Suprapubic skin (tissue), 4 donors: ENCODE results near the gene ZNF653. TPM values are rescaled to one million over a fixed set of nuclear protein-coding genes. Genes with fewer than 3 reads are reported as not detected.
A peak's percentile ranks its signal among the peaks of the same experiment; 100 is the strongest.

Experiments used
- DNase-seq, 2 donors: peaks; one replicate each; pipeline ENCODE4 v3.0.0-alpha.2; 2019; ENCODE audit warnings: low spot score in 2 of 2
- H3K27ac ChIP-seq: fragments of 200-600 bp; sonication (generic); one replicate; pipeline ENCODE4 v1.5.1; 2019
- H3K27me3 ChIP-seq: fragments of 200-600 bp; sonication (generic); one replicate; pipeline ENCODE4 v1.5.1; 2019
- H3K36me3 ChIP-seq: fragments of 200-600 bp; sonication (generic); one replicate; pipeline ENCODE4 v1.5.1; 2019
- H3K4me1 ChIP-seq: fragments of 200-600 bp; sonication (generic); one replicate; pipeline ENCODE4 v1.5.1; 2019
- H3K4me3 ChIP-seq: fragments of 200-600 bp; sonication (generic); one replicate; pipeline ENCODE4 v1.5.1; 2019; ENCODE audit warnings: mild to moderate bottlenecking
- H3K9me3 ChIP-seq: fragments of 200-600 bp; sonication (generic); one replicate; pipeline ENCODE4 v1.5.1; 2019
- EP300 ChIP-seq: sonication (generic); formaldehyde crosslinking; IDR thresholded peaks from one replicate; pipeline ENCODE4 v1.6.1; 2017; ENCODE audit warnings: antibody characterized with exemption
- POLR2A ChIP-seq, 2 donors: fragments of 450-650 bp; IDR thresholded peaks; one replicate each; pipeline ENCODE4 v1.6.1; 2017; ENCODE audit warnings: antibody characterized with exemption in 2 of 2, mild to moderate bottlenecking in 2 of 2, moderate library complexity in 2 of 2
- POLR2AphosphoS5 ChIP-seq, 3 donors: sonication (generic); formaldehyde crosslinking; IDR thresholded peaks; one replicate each; pipeline ENCODE4 v1.6.1; 2017; ENCODE audit warnings: antibody characterized with exemption in 3 of 3
- WGBS: methylation state at CpG from one replicate; pipeline ENCODE4 v1.1.5; 2018; 5-methylcytosine and 5-hydroxymethylcytosine counted together
- total RNA-seq, 4 donors: library from RNA; depleted of rRNA; stranded (reverse); fragments of >200 nt; gene quantifications; one replicate each; pipeline ENCODE4 v1.1.0, GENCODE V29; 2016
- TF ChIP-seq, protein P1 (sequence below), 2 donors: fragments of 200-600 bp in 1 of 2; fragments of 450-650 bp in 1 of 2; sonication (generic) in 1 of 2; IDR thresholded peaks; one replicate each; pipeline ENCODE4 v1.5.1; 2016 to 2019; ENCODE audit warnings: antibody characterized with exemption in 2 of 2, mild to moderate bottlenecking in 1 of 2, moderate library complexity in 1 of 2

ZNF653 gene
- total RNA-seq, 4 donors from 2014 or later, result 10.1 to 19.1 (median 11.8) TPM

GRCh38 chr19:11540645-11541044 is 35.0 kb upstream of the ZNF653 start:
- 49% methylated on average over 4 of the region's 5 CpGs for WGBS
- peaks cover 19% of the 10 kb centered on the region for H3K27me3 ChIP-seq
- H3K36me3 ChIP-seq, result no peaks in the 10 kb centered on the region
- TF ChIP-seq, protein P1, sequence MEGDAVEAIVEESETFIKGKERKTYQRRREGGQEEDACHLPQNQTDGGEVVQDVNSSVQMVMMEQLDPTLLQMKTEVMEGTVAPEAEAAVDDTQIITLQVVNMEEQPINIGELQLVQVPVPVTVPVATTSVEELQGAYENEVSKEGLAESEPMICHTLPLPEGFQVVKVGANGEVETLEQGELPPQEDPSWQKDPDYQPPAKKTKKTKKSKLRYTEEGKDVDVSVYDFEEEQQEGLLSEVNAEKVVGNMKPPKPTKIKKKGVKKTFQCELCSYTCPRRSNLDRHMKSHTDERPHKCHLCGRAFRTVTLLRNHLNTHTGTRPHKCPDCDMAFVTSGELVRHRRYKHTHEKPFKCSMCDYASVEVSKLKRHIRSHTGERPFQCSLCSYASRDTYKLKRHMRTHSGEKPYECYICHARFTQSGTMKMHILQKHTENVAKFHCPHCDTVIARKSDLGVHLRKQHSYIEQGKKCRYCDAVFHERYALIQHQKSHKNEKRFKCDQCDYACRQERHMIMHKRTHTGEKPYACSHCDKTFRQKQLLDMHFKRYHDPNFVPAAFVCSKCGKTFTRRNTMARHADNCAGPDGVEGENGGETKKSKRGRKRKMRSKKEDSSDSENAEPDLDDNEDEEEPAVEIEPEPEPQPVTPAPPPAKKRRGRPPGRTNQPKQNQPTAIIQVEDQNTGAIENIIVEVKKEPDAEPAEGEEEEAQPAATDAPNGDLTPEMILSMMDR (IDR thresholded peaks at IDR 0.05), result no peak
- TF ChIP-seq POLR2AphosphoS5 (IDR thresholded peaks at IDR 0.05), result no peak
- TF ChIP-seq EP300, result no peak
- DNase-seq, result no peak
- no peak overlapping the region for H3K4me3 ChIP-seq
- H3K4me1 ChIP-seq, result peaks cover 12% of the 10 kb centered on the region
- no peak overlapping the region for H3K27ac ChIP-seq
- H3K9me3 ChIP-seq, result no peaks in the 10 kb centered on the region

DNA sequence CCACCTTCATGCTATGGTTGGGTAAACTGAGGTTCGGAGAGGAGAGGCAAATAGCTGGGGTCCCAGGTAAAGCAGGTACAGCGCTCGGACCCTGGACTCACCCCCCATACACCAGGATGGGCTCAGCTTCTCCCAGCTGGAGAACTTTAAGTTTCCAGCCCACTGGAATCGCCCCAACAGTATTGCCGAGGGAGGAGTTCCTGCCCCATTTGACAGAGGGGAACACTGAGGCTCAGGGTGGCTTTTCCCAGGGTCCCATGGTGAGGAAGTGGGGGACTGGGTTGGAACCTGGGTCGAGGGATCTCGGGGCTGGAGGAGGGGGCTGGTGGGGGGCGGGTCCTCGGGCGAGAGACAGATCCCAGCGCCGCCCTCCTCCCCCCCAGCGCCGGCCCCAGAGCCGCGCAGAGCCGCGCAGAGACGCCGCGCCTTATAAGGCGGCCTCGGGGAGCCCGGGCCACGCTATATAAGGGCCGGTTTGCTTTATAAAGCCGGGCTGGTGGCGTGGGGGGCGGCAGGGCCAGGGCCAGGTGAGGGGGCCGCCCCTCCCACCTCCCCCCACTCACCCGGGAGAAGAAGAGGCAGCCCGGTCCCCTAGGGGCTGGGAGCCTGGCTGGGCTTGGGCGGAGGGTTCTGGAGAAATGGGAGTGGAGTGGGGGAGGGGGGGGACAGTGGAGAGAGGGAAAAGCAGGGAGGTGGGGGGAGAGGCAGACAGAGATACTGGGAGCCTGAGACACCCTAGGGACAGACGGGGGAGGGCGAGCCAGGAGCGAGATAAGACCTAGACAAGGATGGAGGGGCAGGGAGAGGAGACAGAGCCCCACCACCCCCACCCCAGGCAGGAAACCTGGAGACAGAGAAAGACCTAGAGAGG is 34.1 kb upstream of the ZNF653 start:
- Histone ChIP-seq H3K4me3 (peak overlapping the region; percentile 17), H3K27ac (peak overlapping the region; percentile 15)
- 12% methylated on average over 33 of the region's 36 CpGs for WGBS

DNA sequence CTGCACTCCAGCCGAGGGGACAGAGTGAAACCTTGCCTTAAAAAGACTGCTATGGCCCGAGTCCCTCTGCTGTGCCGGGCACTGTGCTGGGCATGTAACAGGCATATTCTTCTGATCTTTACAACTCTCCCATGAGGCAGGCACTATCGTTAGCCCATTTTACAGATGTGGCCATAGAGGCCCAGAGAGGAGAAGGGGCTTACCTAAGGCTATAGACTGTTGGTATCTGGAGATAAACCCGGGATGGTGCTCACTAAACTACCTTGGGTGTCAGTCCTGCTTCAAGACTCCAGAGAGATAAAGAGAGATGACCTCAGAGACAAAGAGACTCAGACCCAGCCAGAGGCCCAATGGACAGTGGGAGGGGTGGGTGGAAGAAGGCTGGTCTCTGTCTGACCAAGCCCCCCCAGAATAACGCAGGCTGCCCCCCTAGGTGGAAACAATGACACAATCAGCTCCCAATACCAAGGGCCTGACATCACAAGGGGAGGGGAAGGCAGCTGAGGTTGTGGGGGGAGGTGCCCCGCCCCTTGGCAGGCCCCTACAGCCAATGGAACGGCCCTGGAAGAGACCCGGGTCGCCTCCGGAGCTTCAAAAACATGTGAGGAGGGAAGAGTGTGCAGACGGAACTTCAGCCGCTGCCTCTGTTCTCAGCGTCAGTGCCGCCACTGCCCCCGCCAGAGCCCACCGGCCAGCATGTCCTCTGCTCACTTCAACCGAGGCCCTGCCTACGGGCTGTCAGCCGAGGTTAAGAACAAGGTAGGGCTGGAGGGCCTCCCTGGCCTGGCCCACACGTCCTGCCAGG is 32.8 kb upstream of the ZNF653 start, which contains the start of gene CNN1:
Gene CNN1, plus strand, starts transcription at position 620 of the 805 bp plus-strand sequence. Its CDS starts 77 bp downstream, at position 697.
- H3K36me3 ChIP-seq, result no peaks in the 10 kb centered on the region
- peaks cover 14% of the 10 kb centered on the region for H3K4me1 ChIP-seq
- WGBS, result 32% methylated on average over 19 of the region's 21 CpGs
- DNase-seq, result no peak
- H3K4me3 ChIP-seq, result peak within 1 kb of the TSS; percentile 17
- H3K27me3 ChIP-seq, result peaks cover 19% of the 10 kb centered on the region
- no peaks in the 10 kb centered on the region for H3K9me3 ChIP-seq
- TF ChIP-seq, protein P1 (IDR thresholded peaks at IDR 0.05), result no peak
- TF ChIP-seq POLR2AphosphoS5 (IDR thresholded peaks at IDR 0.05) (no peak), EP300 (peak; percentile 43), POLR2A (IDR thresholded peaks at IDR 0.05) (no peak)
- H3K27ac ChIP-seq, result peak within 1 kb of the TSS; percentile 15

More for the DNA sequence above, 34.1 kb upstream of the ZNF653 start:
- H3K4me1 ChIP-seq, result peaks cover 14% of the 10 kb centered on the region
- TF ChIP-seq POLR2AphosphoS5 (IDR thresholded peaks at IDR 0.05), result no peak
- TF ChIP-seq, protein P1 (IDR thresholded peaks at IDR 0.05), result no peak
- no peak for TF ChIP-seq EP300
- no peak for TF ChIP-seq POLR2A (IDR thresholded peaks at IDR 0.05)
- peaks cover 19% of the 10 kb centered on the region for H3K27me3 ChIP-seq
- DNase-seq, result no peak
- no peaks in the 10 kb centered on the region for H3K9me3 ChIP-seq
- no peaks in the 10 kb centered on the region for H3K36me3 ChIP-seq

- Histone ChIP-seq H3K27ac (peak overlapping the region; percentile 20), H3K4me3 (peak overlapping the region; percentile 32), H3K4me1 (peaks cover 14% of the 10 kb centered on the region), H3K36me3 (no peaks in the 10 kb centered on the region), H3K9me3 (no peaks in the 10 kb centered on the region), H3K27me3 (peaks cover 19% of the 10 kb centered on the region)
- no peak for TF ChIP-seq POLR2A (IDR thresholded peaks at IDR 0.05)
- TF ChIP-seq, protein P1 (IDR thresholded peaks at IDR 0.05), result peak; percentile 80 to 90
- no peak for TF ChIP-seq POLR2AphosphoS5 (IDR thresholded peaks at IDR 0.05)
- WGBS, result 22% methylated on average over 31 of the region's 54 CpGs
- DNase-seq, result peak; percentile 89 to 94
Observed at GRCh38 chr19:11535792-11536595, 30.4 kb upstream of the ZNF653 start.
